ENCODE measurements around the gene MAML2. TPM values are rescaled to one million over a fixed set of nuclear protein-coding genes. Genes with fewer than 3 reads are reported as not detected.

Gene MAML2
- total and polyA plus RNA-seq, 7 donors: 2.8 to 20.7 (median 11.8) TPM

DNA sequence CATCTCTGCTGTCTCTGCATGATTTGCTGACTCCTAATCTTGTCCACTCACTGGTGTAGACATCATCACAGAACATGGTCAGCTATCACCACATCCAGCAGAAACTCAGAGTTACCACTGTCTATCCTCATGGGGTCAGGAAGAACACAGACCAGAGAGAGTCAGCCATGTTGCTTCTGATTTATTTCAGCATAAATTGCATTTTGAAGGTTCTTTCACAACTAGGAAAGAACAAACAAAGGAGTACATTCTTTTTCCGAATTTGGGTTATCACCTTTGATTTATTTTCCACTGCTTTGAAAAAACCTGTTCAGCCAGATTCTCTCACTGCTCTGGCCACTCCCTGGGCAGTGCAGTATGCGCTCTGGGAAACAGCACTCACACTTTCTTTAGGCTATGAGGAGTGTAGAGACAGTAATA, 247.1 kb downstream of the MAML2 start:
- no peaks in the 10 kb centered on the region for H3K9me3 ChIP-seq
- WGBS, 2 donors: 17 to 61% methylated on average over 2 of the region's 2 CpGs
- TF ChIP-seq POLR2A (IDR thresholded peaks at IDR 0.05) (no peak), CTCF (IDR thresholded peaks at IDR 0.05) (no peak), EP300 (IDR thresholded peaks at IDR 0.05) (no peak), POLR2AphosphoS5 (IDR thresholded peaks at IDR 0.05) (no peak)
- no peak overlapping the region for H3K27ac ChIP-seq
- no peak overlapping the region for H3K4me3 ChIP-seq
- H3K27me3 ChIP-seq: no peaks in the 10 kb centered on the region
- no peak for DNase-seq
- H3K36me3 ChIP-seq: peaks cover 0 to 11% (median 2%) of the 10 kb centered on the region in 4 donors
- intact Hi-C loops (cut with DNase I): no loop called here
- H3K4me1 ChIP-seq: peaks cover 0 to 32% (median 19%) of the 10 kb centered on the region in 4 donors

- 52 to 72% methylated on average over 2 of the region's 2 CpGs for WGBS, 2 donors
- Histone ChIP-seq H3K9me3 (no peaks in the 10 kb centered on the region), H3K27ac (no peak overlapping the region), H3K27me3 (no peaks in the 10 kb centered on the region), H3K4me1 (peaks cover 0 to 46% (median 28%) of the 10 kb centered on the region in 4 donors), H3K4me3 (no peak overlapping the region), H3K36me3 (peaks cover 0 to 11% (median 2%) of the 10 kb centered on the region in 4 donors)
- no peak for DNase-seq
- intact Hi-C loops (cut with DNase I): no loop called here
- no peak for TF ChIP-seq CTCF (IDR thresholded peaks at IDR 0.05)
- no peak for TF ChIP-seq POLR2AphosphoS5 (IDR thresholded peaks at IDR 0.05)
- no peak for TF ChIP-seq POLR2A (IDR thresholded peaks at IDR 0.05)
These were observed 248.8 kb downstream of the MAML2 start for GRCh38 chr11:96094156-96094555.

DNA sequence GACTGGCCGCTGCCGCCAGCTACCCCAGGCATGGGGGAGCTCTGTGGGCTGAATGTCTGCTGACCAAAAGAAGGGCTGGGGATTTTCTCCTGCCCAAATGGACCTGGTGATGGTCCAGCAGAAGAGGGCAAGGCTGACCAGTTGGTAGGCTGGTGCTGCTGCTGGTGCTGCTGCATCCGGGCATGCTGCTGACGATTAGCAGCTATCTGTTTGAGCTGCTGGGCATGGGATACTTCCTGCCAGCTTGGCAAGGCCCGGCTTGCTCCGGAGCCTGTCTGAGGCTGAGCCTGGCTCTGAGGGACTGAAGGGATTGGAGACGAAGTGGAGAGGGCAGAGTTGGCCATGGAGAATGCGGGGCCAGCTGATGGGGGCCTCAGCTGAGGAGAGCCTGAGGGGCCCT, 250.5 kb downstream of the MAML2 start:
- no peaks in the 10 kb centered on the region for H3K27me3 ChIP-seq
- no peaks in the 10 kb centered on the region for H3K9me3 ChIP-seq
- H3K36me3 ChIP-seq: peaks cover 0 to 11% (median 2%) of the 10 kb centered on the region in 4 donors
- 97% methylated on average over 8 of the region's 8 CpGs for WGBS, 2 donors
- peaks cover 0 to 43% (median 16%) of the 10 kb centered on the region in 4 donors for H3K4me1 ChIP-seq
- DNase-seq: no peak
- intact Hi-C loops (cut with DNase I): no loop called here
- H3K27ac ChIP-seq: no peak overlapping the region
- TF ChIP-seq POLR2AphosphoS5 (IDR thresholded peaks at IDR 0.05) (no peak), EP300 (IDR thresholded peaks at IDR 0.05) (no peak), CTCF (IDR thresholded peaks at IDR 0.05) (no peak)
- no peak overlapping the region for H3K4me3 ChIP-seq

GRCh38 chr11:96091476-96091875, 251.5 kb downstream of the MAML2 start:
- no peak for DNase-seq
- H3K4me3 ChIP-seq: no peak overlapping the region
- peaks cover 0 to 40% (median 14%) of the 10 kb centered on the region in 4 donors for H3K4me1 ChIP-seq
- peaks cover 0 to 11% (median 2%) of the 10 kb centered on the region in 4 donors for H3K36me3 ChIP-seq
- intact Hi-C loops (cut with DNase I): no loop called here
- WGBS, 2 donors: 45 to 71% methylated on average over 1 of the region's 1 CpG
- H3K27me3 ChIP-seq: no peaks in the 10 kb centered on the region
- no peaks in the 10 kb centered on the region for H3K9me3 ChIP-seq
- H3K27ac ChIP-seq: no peak overlapping the region
- no peak for TF ChIP-seq POLR2A (IDR thresholded peaks at IDR 0.05)
- no peak for TF ChIP-seq POLR2AphosphoS5 (IDR thresholded peaks at IDR 0.05)
- TF ChIP-seq CTCF (IDR thresholded peaks at IDR 0.05): no peak
- TF ChIP-seq EP300 (IDR thresholded peaks at IDR 0.05): no peak

- peak overlapping the region in 2 of 4 donors; percentile 0 to 16 for H3K27ac ChIP-seq
- intact Hi-C loops (cut with DNase I): no loop called here
- no peak for DNase-seq
- TF ChIP-seq EP300 (IDR thresholded peaks at IDR 0.05) (no peak), CTCF (IDR thresholded peaks at IDR 0.05) (no peak), POLR2AphosphoS5 (IDR thresholded peaks at IDR 0.05) (no peak), POLR2A (IDR thresholded peaks at IDR 0.05) (no peak)
- whole genome bisulfite sequencing, 2 donors: 83 to 84% methylated on average over 5 of the region's 5 CpGs
- peaks cover 0 to 11% (median 2%) of the 10 kb centered on the region in 4 donors for H3K36me3 ChIP-seq
- no peaks in the 10 kb centered on the region for H3K9me3 ChIP-seq
- H3K27me3 ChIP-seq: no peaks in the 10 kb centered on the region
- no peak overlapping the region for H3K4me3 ChIP-seq
- H3K4me1 ChIP-seq: peaks cover 0 to 32% (median 11%) of the 10 kb centered on the region in 4 donors
These were observed 252.3 kb downstream of the MAML2 start for GRCh38 chr11:96090711-96091110.
